GM18508 (cell line): ENCODE measurements around the gene KCNJ13.
"Not testable (repeated sequence)": the region's sequence is repeated elsewhere in the genome, so short reads cannot be mapped to it uniquely, and the experiment has no call there.

Experiments used
- ATAC-seq: cut with Tn5 transposase; IDR thresholded peaks from one replicate; pipeline ENCODE4 v1.9.1; 2021; ENCODE audit warnings: moderate number of reproducible peaks; ENCODE audit not compliant: insufficient read depth, unreplicated experiment

KCNJ13 gene

GRCh38 chr2:232771870-232772269 is 4.5 kb downstream of the KCNJ13 start:
- no peak for ATAC-seq

GRCh38 chr2:232770207-232770606 is 6.2 kb downstream of the KCNJ13 start:
- no peak for ATAC-seq

- ATAC-seq, result no peak
These were observed 8.5 kb downstream of the KCNJ13 start for GRCh38 chr2:232767866-232768265.

- no peak for ATAC-seq
These were observed 15.0 kb downstream of the KCNJ13 start for GRCh38 chr2:232761301-232761907.

- no peak for ATAC-seq
These were observed 18.5 kb downstream of the KCNJ13 start for GRCh38 chr2:232757905-232758304.

GRCh38 chr2:232750135-232750671 is 26.2 kb downstream of the KCNJ13 start:
- ATAC-seq, result no peak

GRCh38 chr2:232749331-232749730 is 27.0 kb downstream of the KCNJ13 start:
- ATAC-seq, result no peak

GRCh38 chr2:232748038-232748437 is 28.3 kb downstream of the KCNJ13 start:
- no peak for ATAC-seq

GRCh38 chr2:232744963-232745362 is 31.4 kb downstream of the KCNJ13 start:
- ATAC-seq, result no peak

- no peak for ATAC-seq
These were observed 34.4 kb downstream of the KCNJ13 start for GRCh38 chr2:232741972-232742371.

GRCh38 chr2:232741294-232741693 is 35.1 kb downstream of the KCNJ13 start:
- no peak for ATAC-seq

GRCh38 chr2:232731470-232731869 is 44.9 kb downstream of the KCNJ13 start:
- no peak for ATAC-seq

- no peak for ATAC-seq
These were observed 47.6 kb downstream of the KCNJ13 start for GRCh38 chr2:232728785-232729184.

GRCh38 chr2:232723027-232723426 is 53.3 kb downstream of the KCNJ13 start:
- no peak for ATAC-seq

GRCh38 chr2:232721882-232722281 is 54.5 kb downstream of the KCNJ13 start:
- no peak for ATAC-seq

GRCh38 chr2:232721261-232721660 is 55.1 kb downstream of the KCNJ13 start:
- no peak for ATAC-seq

- not testable (repeated sequence) for ATAC-seq
These were observed 56.3 kb downstream of the KCNJ13 start for GRCh38 chr2:232720056-232720455.
